G401.6 (cell line): ENCODE results near the gene MAPKAPK3.

ENCODE experiments used
- FAIRE-seq: peaks from 2 replicates; lab custom pipeline; 2012; peaks lifted over from hg19 to GRCh38; lab: Jason Lieb, UNC

Gene MAPKAPK3

GRCh38 chr3:50627407-50628051, 10.6 kb downstream of the MAPKAPK3 start:
- FAIRE-seq = no peak

DNA sequence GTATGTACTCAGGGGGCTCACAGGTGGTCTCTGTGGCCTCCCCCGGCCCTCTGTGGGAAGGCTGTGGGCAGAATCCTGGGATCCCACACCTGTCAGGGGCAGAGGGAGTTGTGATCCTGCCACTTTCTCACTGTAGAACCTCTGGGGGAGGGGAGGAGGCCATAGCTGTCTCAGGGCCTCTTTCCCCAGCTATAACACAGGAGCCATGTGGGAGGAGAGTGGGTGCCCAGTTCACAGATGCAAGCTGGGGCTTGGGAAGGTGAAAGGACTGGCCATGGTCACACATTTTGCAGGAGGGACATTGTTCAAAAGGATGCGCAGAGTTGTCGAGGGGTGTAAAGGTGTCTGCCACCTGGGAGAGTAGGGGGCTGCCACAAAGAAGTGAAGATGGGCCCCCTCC, 11.7 kb downstream of the MAPKAPK3 start:
- FAIRE-seq = no peak

DNA sequence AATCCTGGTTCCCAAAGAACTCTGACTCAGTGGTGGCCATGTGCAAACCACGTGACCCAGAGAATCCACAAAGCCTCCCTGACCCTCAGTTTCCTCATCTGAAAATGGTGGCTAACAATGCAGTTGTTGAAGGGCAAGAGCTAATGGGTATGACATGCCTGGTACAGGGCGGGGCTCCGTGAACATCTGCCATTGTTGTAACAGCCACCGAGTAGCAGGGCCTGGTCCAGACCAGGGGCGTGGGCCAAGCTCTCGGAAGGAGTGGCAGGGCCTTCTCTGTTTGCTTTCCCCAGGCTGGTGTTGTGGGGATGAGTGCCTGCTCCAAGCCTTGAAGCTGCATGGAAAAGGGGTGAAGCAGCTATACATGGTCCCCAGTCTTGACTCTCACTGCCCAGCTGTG, 13.4 kb downstream of the MAPKAPK3 start:
- no peak for FAIRE-seq

GRCh38 chr3:50630877-50631276, 13.9 kb downstream of the MAPKAPK3 start:
- FAIRE-seq = no peak

DNA sequence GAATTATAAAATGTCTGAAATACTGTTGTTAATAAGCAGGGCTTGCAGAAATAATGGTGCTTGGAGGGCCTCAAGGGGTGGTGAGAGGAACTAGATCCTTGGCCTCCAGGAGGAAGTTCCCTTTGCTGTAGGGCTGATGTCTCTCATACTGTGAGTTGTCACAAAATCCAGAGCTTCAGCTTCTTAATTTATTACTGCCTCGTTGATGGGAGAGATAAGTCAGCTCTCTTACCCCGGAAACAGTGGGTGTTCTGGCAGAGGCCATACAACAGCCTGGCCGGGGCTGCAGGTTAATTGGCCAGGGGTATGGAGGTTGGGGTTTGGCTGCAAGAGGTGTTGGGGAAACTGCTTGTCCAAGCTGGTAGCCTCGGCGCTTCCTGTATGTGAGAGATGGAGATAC, 15.5 kb downstream of the MAPKAPK3 start:
- FAIRE-seq = no peak

DNA sequence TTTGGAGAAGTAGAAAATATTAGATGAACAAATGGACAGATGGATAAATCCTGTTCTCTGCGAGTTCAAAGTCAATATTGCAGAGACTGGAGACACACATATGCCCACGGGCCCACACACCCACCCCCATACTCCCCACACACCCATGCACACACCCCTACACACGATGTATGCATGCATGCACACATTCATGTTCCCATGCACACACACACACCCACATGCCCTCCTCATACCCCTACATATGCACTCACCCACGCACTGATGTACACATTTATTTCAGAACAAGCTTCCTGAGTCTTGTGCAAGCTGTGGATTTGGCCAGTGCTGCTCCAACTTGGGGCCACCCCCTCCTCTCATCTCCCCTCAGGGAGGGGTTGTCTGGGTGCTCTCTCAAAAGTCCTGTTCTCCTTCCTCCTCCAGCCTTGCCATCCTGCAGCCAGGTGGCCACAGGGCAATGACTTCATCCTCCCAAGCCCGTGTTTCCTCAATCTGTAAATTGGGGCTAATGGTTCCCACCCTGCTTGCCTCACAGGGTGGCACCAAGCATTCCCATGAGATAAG, 16.4 kb downstream of the MAPKAPK3 start:
- no peak for FAIRE-seq

DNA sequence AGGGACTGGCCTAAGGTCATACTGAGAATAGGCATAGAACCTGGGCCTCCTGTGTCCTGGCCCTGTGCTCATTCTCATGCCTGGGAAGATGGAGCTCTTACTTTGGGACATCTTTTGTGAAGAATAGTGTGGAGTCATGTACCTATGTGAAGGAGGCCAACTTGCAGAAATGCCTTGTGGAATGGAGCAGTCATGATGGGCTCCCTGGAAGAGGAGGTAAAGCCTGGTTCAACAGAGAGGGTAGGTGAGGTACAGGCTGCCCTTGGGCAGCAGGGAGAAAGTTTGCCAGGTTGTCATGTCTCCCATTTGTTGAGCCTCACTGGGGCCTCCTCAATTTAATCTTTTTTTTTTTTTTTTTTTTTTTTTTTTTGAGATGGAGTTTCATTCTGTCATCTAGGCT, 18.1 kb downstream of the MAPKAPK3 start:
- no peak for FAIRE-seq

- no peak for FAIRE-seq
Observed at GRCh38 chr3:50637011-50637410, 20.1 kb downstream of the MAPKAPK3 start.

DNA sequence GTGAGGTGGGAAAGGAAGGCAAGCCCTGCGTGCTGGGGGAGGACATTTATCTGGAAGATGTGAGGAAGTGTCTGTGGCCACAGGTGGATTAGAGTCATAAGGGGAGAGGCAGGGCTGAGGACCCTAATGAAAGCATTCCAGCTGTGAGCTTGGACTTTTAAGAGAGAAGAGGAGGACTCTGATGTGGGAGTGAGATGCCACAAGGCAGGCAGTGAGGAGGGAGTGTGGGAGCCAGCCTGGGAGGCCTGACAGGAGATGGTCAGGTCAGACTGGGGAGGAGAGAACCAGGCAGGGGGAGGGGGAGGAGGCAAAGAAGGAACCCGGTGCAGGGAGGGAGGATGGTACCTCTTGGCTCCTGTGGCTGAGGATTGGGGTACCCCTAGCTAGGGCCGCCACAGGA, 21.0 kb downstream of the MAPKAPK3 start:
- no peak for FAIRE-seq

DNA sequence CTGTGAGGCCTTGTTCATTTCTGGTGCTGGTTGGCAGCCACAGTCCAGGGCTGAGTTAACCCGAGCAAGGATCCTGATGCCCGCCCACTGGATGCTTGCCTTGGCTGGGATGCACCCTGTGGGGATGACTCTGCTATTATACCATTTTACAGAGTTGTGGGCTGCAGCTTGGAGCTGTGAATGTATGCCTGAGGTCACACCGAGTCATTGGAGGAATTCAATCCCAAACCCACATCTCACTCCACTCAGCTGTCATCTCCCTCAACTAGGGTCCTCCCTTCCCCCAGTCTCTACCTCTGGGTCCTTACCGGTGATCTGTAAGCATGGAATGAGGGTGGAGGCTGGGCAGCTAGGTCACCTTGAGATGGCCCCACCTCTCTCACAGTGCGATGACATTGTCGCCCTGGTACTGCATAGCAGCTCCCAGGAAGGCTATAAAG, 22.1 kb downstream of the MAPKAPK3 start:
- FAIRE-seq = no peak

GRCh38 chr3:50642382-50642781, 25.4 kb downstream of the MAPKAPK3 start:
- no peak for FAIRE-seq

DNA sequence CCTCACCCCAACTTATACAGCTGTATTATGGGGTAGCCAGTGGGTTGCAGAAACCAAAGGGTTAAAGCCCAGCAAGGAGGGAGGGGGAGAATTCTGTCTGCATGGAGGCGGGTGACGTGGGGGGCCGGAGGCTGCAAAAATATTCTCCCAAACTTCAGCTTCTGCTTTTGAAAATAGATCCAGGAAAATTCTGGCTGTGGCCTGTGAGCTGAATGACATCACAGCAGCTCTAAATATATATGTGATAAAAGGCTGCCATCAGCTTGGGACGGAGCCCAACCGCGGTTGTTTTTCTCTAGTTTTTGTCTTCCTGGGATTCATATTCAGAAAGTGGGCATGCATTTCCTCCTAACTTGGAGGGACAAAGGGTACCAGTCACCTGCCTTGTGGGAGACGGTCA, 27.6 kb downstream of the MAPKAPK3 start:
- no peak for FAIRE-seq

GRCh38 chr3:50645378-50645777, 28.4 kb downstream of the MAPKAPK3 start:
- FAIRE-seq = no peak

DNA sequence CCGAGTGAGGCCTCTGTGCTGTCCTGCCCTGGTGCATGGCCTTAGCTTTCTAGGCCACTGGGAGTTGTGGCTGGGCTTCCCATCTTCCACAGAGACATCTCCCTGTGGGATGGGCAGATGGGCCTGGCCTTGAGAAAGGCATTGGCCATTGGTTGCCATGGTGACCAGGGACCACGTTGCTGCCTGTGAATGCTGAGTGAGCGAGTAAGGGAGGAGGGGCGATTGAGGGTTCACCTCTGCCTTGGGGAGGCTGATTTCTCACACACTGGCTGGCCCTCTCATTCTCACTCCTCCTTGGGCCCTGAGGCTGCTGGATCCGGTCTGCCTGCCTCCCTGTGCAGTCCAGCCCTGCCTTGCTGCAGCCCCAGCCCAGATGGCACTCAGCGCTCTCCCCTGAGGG, 31.4 kb downstream of the MAPKAPK3 start:
- FAIRE-seq = no peak

DNA sequence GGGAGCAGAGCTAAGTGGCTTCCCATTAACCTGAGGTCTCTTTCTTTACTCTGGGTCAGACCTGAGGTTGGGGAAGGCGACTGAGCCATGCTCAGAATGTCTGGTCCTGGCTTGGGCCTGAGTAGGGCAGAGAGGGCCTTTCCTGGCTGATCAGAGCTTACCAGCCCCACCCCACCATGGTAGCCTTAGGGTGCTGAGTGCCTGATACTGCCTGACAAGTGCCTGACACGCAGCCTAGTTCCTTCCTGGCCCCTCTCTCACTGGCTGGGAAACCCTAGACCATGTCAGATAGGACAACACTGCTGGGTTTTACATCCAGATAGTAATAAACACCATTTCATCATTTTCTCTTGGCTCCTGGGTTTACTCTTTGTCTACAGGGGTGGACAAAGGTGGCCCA, 32.0 kb downstream of the MAPKAPK3 start:
- FAIRE-seq = no peak

DNA sequence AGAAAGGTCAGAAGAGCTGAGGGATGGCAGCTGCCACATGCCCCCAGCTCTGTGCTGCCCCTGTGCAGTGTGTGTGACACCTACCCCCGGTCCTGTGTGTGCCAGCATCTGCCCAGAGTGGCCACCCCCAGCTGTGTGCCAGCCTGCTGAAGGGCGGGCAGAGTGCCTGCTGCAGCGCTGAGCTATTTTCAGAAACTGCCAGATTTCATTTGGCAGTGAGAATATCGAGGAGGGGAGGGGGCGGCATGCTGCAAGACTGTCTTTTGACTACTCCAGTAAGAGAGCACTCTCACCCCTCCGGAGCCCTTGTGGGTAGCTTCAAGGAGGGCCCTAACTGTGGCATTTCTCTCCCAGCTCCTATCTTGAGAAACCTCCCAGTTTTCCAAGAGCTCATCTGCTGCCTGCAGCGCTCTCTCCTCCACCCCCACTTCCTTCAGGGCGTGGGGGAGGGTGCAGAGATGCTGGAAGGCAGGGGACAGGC, 32.5 kb downstream of the MAPKAPK3 start:
- no peak for FAIRE-seq

GRCh38 chr3:50650018-50650417, 33.1 kb downstream of the MAPKAPK3 start:
- FAIRE-seq = no peak

DNA sequence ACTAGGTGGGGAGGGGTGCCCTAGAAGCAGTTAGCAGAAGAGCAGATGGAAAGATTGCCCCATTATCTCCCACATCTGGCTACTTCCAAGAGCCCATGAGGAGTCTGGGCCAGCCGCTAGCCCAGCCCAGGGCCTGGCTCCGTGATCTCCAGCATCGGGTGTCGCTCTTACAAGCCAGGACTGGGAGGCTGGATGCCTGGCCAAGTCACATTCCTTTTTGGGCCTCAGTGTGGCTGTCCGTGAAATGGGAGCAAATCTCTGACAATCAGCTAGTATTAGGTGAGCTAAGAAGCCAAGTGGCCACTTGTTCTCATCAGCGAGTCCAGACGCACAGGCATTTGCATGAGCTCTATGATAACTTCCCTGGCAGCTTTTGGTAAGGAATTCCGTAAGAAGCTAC, 34.5 kb downstream of the MAPKAPK3 start:
- FAIRE-seq = no peak

- no peak for FAIRE-seq
Observed at GRCh38 chr3:50651920-50652529, 35.1 kb downstream of the MAPKAPK3 start.

GRCh38 chr3:50652709-50653108, 35.8 kb downstream of the MAPKAPK3 start:
- no peak for FAIRE-seq

- FAIRE-seq = no peak
Observed at GRCh38 chr3:50653937-50654595, 37.1 kb downstream of the MAPKAPK3 start.

DNA sequence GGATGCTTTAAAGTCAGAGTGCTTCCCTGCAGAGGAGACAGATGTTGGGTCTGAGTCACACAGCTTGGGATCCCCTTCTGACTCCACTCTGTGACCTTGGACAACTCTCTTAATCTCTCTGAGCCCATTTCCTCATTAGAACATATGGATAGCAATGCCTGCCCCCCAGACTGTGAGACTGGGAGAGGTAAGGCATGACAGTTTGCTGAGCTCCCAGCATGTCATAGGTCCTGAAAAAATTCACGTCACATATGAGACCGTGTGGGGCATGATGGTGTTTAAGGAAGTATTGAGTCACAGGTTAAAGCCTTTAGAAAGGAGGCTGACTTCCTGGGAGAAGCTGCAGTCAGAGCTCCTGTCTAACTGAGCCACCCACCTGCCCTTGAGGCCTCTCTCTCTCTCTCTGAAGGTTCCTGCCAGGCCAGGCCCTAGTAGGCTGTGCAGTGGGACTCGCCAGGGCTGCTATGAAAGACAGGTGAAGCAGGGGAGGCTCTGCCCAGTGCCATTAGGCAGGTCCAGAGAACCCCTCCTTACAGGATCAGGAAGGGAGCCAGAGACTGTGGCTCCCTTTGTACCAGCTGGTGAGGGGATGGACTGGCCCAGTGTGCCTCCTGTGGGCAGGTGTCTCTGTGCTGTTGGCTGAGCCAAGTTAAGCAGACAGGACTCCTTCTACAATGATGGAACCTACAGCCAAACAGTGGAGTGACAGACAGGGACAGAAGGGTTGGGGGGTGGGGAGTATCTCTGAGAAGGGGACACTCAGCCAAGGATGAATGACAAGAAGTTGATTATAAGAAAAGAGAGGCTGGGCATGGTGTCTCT, 38.3 kb downstream of the MAPKAPK3 start:
- no peak for FAIRE-seq
